ENCODE data around the gene EPGN. TPM values are rescaled to one million over a fixed set of nuclear protein-coding genes. Genes with fewer than 3 reads are reported as not detected.

EPGN gene
- total and polyA plus RNA-seq, 2 donors (not counting 1 experiment from before 2014, with no cell fraction given) = 0.32 TPM; not detected in 1

DNA sequence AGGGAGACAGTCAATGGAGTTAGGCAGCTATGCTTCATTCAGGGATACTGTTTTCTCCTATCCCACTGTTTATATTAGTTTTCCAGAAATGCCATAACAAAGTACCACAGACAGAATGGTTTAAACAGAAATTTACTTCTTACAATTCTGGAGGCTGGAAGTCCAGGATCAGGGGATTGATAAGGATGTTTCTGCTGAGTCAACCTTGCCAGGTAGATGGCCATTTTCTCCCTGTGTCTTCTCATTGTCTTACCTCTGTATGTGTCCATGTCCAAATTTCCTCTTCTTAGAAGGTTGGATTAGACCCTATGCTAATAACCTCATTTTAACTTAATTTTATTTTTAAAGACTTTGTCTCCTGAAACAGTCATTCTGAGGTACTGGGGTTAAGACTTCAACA lies 20.5 kb upstream of the EPGN start:
- ATAC-seq (ENCODE audit: low read depth) (no peak), DNase-seq (no peak)
- H3K9me3 ChIP-seq (ENCODE audit: control extremely low read depth in 1 of 3, control insufficient read depth in 2 of 3, insufficient read depth in 1 of 3, low read length in 2 of 3) = no peaks in the 10 kb centered on the region
- no peak overlapping the region for H3K27ac ChIP-seq (ENCODE audit: low read length in 2 of 2)
- no peaks in the 10 kb centered on the region for H3K27me3 ChIP-seq (replicated peaks in 1 of 4; ENCODE audit: control extremely low read depth in 1 of 4, control insufficient read depth in 3 of 4, insufficient read depth in 4 of 4, low read length in 3 of 4)
- no peak overlapping the region for H3K4me3 ChIP-seq (ENCODE audit: control extremely low read depth in 1 of 5, extremely low read depth in 1 of 5, insufficient read depth in 1 of 5, low read depth in 2 of 5, low read length in 4 of 5)
- H3K4me2 ChIP-seq (replicated peaks; ENCODE audit: low read depth, low read length, poor library complexity, severe bottlenecking) = no peak overlapping the region
- no peaks in the 10 kb centered on the region for H4K20me1 ChIP-seq (ENCODE audit: control insufficient read depth, insufficient read depth, low read length, poor library complexity, severe bottlenecking)
- Mint-ChIP-seq H3K27ac (no peak overlapping the region), H3K9me3 (ENCODE audit: insufficient read depth) (no peaks in the 10 kb centered on the region), H3K27me3 (no peaks in the 10 kb centered on the region), H3K4me3 (no peak overlapping the region), H3K4me1 (no peaks in the 10 kb centered on the region)
- H3K9ac ChIP-seq (ENCODE audit: low read length) = no peak overlapping the region
- intact Hi-C loops (cut with micrococcal nuclease) = no loop called here
- H3K4me1 ChIP-seq (ENCODE audit: control insufficient read depth in 2 of 2, insufficient read depth in 2 of 2, low read length in 2 of 2) = no peaks in the 10 kb centered on the region
- no peaks in the 10 kb centered on the region for H3K79me2 ChIP-seq (ENCODE audit: control insufficient read depth, insufficient read depth, low read length)
- peaks cover 0 to 1% of the 10 kb centered on the region in 2 experiments for H3K36me3 ChIP-seq (replicated peaks in 1 of 2; ENCODE audit: control extremely low read depth in 1 of 2, control insufficient read depth in 1 of 2, extremely low read depth in 1 of 2, insufficient read depth in 2 of 2, low read length in 1 of 2)
- no peak overlapping the region for H2AFZ ChIP-seq (ENCODE audit: insufficient read depth, low read depth, low read length, poor library complexity, severe bottlenecking)
- ChIA-PET POLR2A (no interaction called here), CTCF (no interaction called here)
- TF ChIP-seq, protein P1, sequence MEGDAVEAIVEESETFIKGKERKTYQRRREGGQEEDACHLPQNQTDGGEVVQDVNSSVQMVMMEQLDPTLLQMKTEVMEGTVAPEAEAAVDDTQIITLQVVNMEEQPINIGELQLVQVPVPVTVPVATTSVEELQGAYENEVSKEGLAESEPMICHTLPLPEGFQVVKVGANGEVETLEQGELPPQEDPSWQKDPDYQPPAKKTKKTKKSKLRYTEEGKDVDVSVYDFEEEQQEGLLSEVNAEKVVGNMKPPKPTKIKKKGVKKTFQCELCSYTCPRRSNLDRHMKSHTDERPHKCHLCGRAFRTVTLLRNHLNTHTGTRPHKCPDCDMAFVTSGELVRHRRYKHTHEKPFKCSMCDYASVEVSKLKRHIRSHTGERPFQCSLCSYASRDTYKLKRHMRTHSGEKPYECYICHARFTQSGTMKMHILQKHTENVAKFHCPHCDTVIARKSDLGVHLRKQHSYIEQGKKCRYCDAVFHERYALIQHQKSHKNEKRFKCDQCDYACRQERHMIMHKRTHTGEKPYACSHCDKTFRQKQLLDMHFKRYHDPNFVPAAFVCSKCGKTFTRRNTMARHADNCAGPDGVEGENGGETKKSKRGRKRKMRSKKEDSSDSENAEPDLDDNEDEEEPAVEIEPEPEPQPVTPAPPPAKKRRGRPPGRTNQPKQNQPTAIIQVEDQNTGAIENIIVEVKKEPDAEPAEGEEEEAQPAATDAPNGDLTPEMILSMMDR (IDR thresholded peaks at IDR 0.05) = no peak
- no peak for TF ChIP-seq EZH2 (IDR thresholded peaks at IDR 0.05; ENCODE audit: borderline replicate concordance, insufficient read depth, low read depth, low read length, poor library complexity, severe bottlenecking)

DNA sequence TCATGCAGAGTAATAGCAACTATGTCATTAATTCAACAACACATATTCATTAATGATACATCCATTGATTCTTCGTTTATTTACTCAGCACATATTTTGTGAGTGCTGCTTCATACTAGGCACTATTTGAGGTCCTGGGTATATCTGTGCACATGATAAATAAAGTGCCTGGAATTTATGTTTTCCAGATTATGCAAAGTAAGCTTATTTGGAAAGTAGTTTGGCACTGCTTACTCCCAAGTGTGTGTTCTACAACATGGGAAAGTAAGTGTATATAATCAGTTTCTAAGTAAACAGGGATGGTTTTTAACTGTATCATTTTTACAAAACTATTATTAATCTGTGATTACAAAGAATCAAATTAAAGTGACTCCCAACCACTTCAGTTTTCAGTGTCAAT lies 16.8 kb upstream of the EPGN start:
- Mint-ChIP-seq H3K27ac (no peak overlapping the region), H3K4me1 (no peaks in the 10 kb centered on the region), H3K4me3 (no peak overlapping the region), H3K27me3 (no peaks in the 10 kb centered on the region), H3K9me3 (ENCODE audit: insufficient read depth) (no peaks in the 10 kb centered on the region)
- intact Hi-C loops (cut with micrococcal nuclease) = no loop called here
- Histone ChIP-seq H3K27ac (ENCODE audit: low read length in 2 of 2) (no peak overlapping the region), H3K4me3 (ENCODE audit: control extremely low read depth in 1 of 5, extremely low read depth in 1 of 5, insufficient read depth in 1 of 5, low read depth in 2 of 5, low read length in 4 of 5) (no peak overlapping the region), H2AFZ (ENCODE audit: insufficient read depth, low read depth, low read length, poor library complexity, severe bottlenecking) (no peak overlapping the region), H4K20me1 (ENCODE audit: control insufficient read depth, insufficient read depth, low read length, poor library complexity, severe bottlenecking) (no peaks in the 10 kb centered on the region), H3K9me3 (ENCODE audit: control extremely low read depth in 1 of 3, control insufficient read depth in 2 of 3, insufficient read depth in 1 of 3, low read length in 2 of 3) (no peaks in the 10 kb centered on the region), H3K36me3 (replicated peaks in 1 of 2; ENCODE audit: control extremely low read depth in 1 of 2, control insufficient read depth in 1 of 2, extremely low read depth in 1 of 2, insufficient read depth in 2 of 2, low read length in 1 of 2) (peaks cover 0 to 3% of the 10 kb centered on the region in 2 experiments), H3K9ac (ENCODE audit: low read length) (no peak overlapping the region), H3K27me3 (replicated peaks in 1 of 4; ENCODE audit: control extremely low read depth in 1 of 4, control insufficient read depth in 3 of 4, insufficient read depth in 4 of 4, low read length in 3 of 4) (no peaks in the 10 kb centered on the region), H3K79me2 (ENCODE audit: control insufficient read depth, insufficient read depth, low read length) (no peaks in the 10 kb centered on the region), H3K4me2 (replicated peaks; ENCODE audit: low read depth, low read length, poor library complexity, severe bottlenecking) (no peak overlapping the region), H3K4me1 (ENCODE audit: control insufficient read depth in 2 of 2, insufficient read depth in 2 of 2, low read length in 2 of 2) (no peaks in the 10 kb centered on the region)
- ChIA-PET POLR2A (no interaction called here), CTCF (no interaction called here)
- no peak for TF ChIP-seq EZH2 (IDR thresholded peaks at IDR 0.05; ENCODE audit: borderline replicate concordance, insufficient read depth, low read depth, low read length, poor library complexity, severe bottlenecking)
- TF ChIP-seq, protein P1 (IDR thresholded peaks at IDR 0.05) = no peak
- ATAC-seq (ENCODE audit: low read depth) (no peak), DNase-seq (no peak)
- no CpG with 5 or more reads among the region's 1 CpG for WGBS (ENCODE audit: insufficient coverage)

Measured in B cell (primary cell).